DOHH2 (cell line): Measurements from ENCODE around the gene SLC25A14.
A peak's percentile ranks its signal among the peaks of the same experiment; 100 is the strongest.

Experiments
- H3F3A ChIP-seq: fragments of 200-600 bp; sonication (generic), shearing (Covaris generic); 2 replicates; pipeline ENCODE4 v1.6.0; 2016; ENCODE audit warnings: antibody characterized with exemption, mild to moderate bottlenecking; ENCODE audit not compliant: control insufficient read depth, insufficient read depth
- H3K27ac ChIP-seq: fragments of 200-600 bp; sonication (generic); 2 replicates; pipeline ENCODE4 v1.5.1; 2014; ENCODE audit warnings: low read depth, mild to moderate bottlenecking, low read length, moderate library complexity
- H3K27me3 ChIP-seq: fragments of 200-600 bp; sonication (generic); 2 replicates; pipeline ENCODE4 v1.6.1; 2014; ENCODE audit warnings: mild to moderate bottlenecking, low read length, mixed read lengths; ENCODE audit not compliant: control insufficient read depth
- H3K36me3 ChIP-seq: fragments of 200-600 bp; sonication (generic); 2 replicates; pipeline ENCODE4 v1.6.1; 2014; ENCODE audit warnings: mild to moderate bottlenecking, low read length, moderate library complexity, mixed read lengths; ENCODE audit not compliant: control insufficient read depth
- H3K4me1 ChIP-seq: fragments of 200-600 bp; sonication (generic); 2 replicates; pipeline ENCODE4 v1.6.1; 2014; ENCODE audit warnings: mild to moderate bottlenecking, low read length, mixed read lengths; ENCODE audit not compliant: control insufficient read depth
- H3K4me2 ChIP-seq: fragments of 200-600 bp; sonication (generic); 2 replicates; pipeline ENCODE4 v1.6.0; 2014; ENCODE audit warnings: mild to moderate bottlenecking, low read length, moderate library complexity
- H3K4me3 ChIP-seq: fragments of 200-600 bp; sonication (generic); 2 replicates; pipeline ENCODE4 v1.5.1; 2014; ENCODE audit warnings: mild to moderate bottlenecking, low read length, mixed read lengths
- H3K79me2 ChIP-seq: fragments of 200-600 bp; sonication (generic); 2 replicates; pipeline ENCODE4 v1.6.1; 2014; ENCODE audit warnings: mild to moderate bottlenecking, low read length, mixed read lengths; ENCODE audit not compliant: control insufficient read depth
- H3K9me2 ChIP-seq: fragments of 200-600 bp; sonication (generic); replicated peaks from 2 replicates; pipeline ENCODE4 v1.6.1; 2014; ENCODE audit warnings: mild to moderate bottlenecking, low read length, mixed read lengths; ENCODE audit not compliant: control insufficient read depth
- H3K9me3 ChIP-seq: fragments of 200-600 bp; sonication (generic); 2 replicates; pipeline ENCODE4 v1.6.1; 2014; ENCODE audit warnings: antibody characterized with exemption, low read length, mixed read lengths; ENCODE audit not compliant: control insufficient read depth, insufficient read depth
- H4K20me1 ChIP-seq: fragments of 200-600 bp; sonication (generic); 2 replicates; pipeline ENCODE4 v1.6.0; 2014; ENCODE audit warnings: low read depth, mild to moderate bottlenecking, antibody characterized with exemption, low read length, moderate library complexity; ENCODE audit not compliant: control insufficient read depth, insufficient read depth
- CTCF ChIP-seq: fragments of 200-600 bp; sonication (generic); IDR thresholded peaks from one replicate; pipeline ENCODE4 v1.5.1; 2014; ENCODE audit warnings: antibody characterized with exemption, mild to moderate bottlenecking, low read depth, low read length; ENCODE audit not compliant: poor library complexity, severe bottlenecking
- EZH2phosphoT487 ChIP-seq: fragments of 200-600 bp; sonication (generic); IDR thresholded peaks from 2 replicates; pipeline ENCODE4 v1.6.1; 2017; ENCODE audit warnings: borderline replicate concordance, mild to moderate bottlenecking, antibody characterized with exemption, low read length, moderate library complexity, mixed read lengths

Gene SLC25A14

GRCh38 chrX:130386408-130386808, 46.7 kb downstream of the SLC25A14 start:
- Histone ChIP-seq H3K9me3 (no peaks in the 10 kb centered on the region), H3K4me3 (no peak overlapping the region), H3F3A (no peaks in the 10 kb centered on the region), H3K79me2 (no peaks in the 10 kb centered on the region), H3K9me2 (no peaks in the 10 kb centered on the region), H3K4me1 (no peaks in the 10 kb centered on the region), H3K36me3 (no peaks in the 10 kb centered on the region), H3K27ac (no peak overlapping the region), H4K20me1 (no peaks in the 10 kb centered on the region), H3K4me2 (no peak overlapping the region), H3K27me3 (no peaks in the 10 kb centered on the region)
- TF ChIP-seq EZH2phosphoT487 (no peak), CTCF (no peak)

GRCh38 chrX:130393451-130394074, 53.8 kb downstream of the SLC25A14 start:
- TF ChIP-seq EZH2phosphoT487 (no peak), CTCF (no peak)
- no peaks in the 10 kb centered on the region for H3K36me3 ChIP-seq
- H3K4me1 ChIP-seq: no peaks in the 10 kb centered on the region
- H3K27me3 ChIP-seq: no peaks in the 10 kb centered on the region
- no peaks in the 10 kb centered on the region for H3K9me3 ChIP-seq
- no peak overlapping the region for H3K27ac ChIP-seq
- H3K9me2 ChIP-seq: no peaks in the 10 kb centered on the region
- H3K4me3 ChIP-seq: no peak overlapping the region
- no peaks in the 10 kb centered on the region for H3F3A ChIP-seq
- no peaks in the 10 kb centered on the region for H4K20me1 ChIP-seq
- no peak overlapping the region for H3K4me2 ChIP-seq
- no peaks in the 10 kb centered on the region for H3K79me2 ChIP-seq

- Histone ChIP-seq H3K4me3 (no peak overlapping the region), H3K36me3 (no peaks in the 10 kb centered on the region), H3K9me2 (no peaks in the 10 kb centered on the region), H3K9me3 (no peaks in the 10 kb centered on the region), H3F3A (no peaks in the 10 kb centered on the region), H3K4me2 (no peak overlapping the region), H3K79me2 (no peaks in the 10 kb centered on the region), H3K27ac (no peak overlapping the region), H4K20me1 (no peaks in the 10 kb centered on the region), H3K27me3 (no peaks in the 10 kb centered on the region), H3K4me1 (no peaks in the 10 kb centered on the region)
- no peak for TF ChIP-seq EZH2phosphoT487
Observed at GRCh38 chrX:130395341-130395740, 55.6 kb downstream of the SLC25A14 start.

- H3K27ac ChIP-seq: peak within 1 kb of the TSS; percentile 55
- peaks cover 8% of the 10 kb centered on the region for H3K4me1 ChIP-seq
- no peaks in the 10 kb centered on the region for H3K9me2 ChIP-seq
- peak within 1 kb of the TSS; percentile 79 for H3K4me2 ChIP-seq
- no peaks in the 10 kb centered on the region for H3F3A ChIP-seq
- peaks cover 23% of the 10 kb centered on the region for H3K79me2 ChIP-seq
- H4K20me1 ChIP-seq: no peaks in the 10 kb centered on the region
- H3K36me3 ChIP-seq: peaks cover 9% of the 10 kb centered on the region
- no peak for TF ChIP-seq CTCF
- TF ChIP-seq EZH2phosphoT487: no peak
- peak within 1 kb of the TSS; percentile 80 for H3K4me3 ChIP-seq
- H3K9me3 ChIP-seq: no peaks in the 10 kb centered on the region
- H3K27me3 ChIP-seq: no peaks in the 10 kb centered on the region
Observed at GRCh38 chrX:130401415-130402207, 61.9 kb downstream of the SLC25A14 start, which contains the start of gene RBMX2. RBMX2 (plus strand) TSS chrX:130401987; CDS start chrX:130402033, 46 bp downstream.
